T-cell (primary cell): ENCODE data around the gene NEURL4. TPM values are rescaled to one million over a fixed set of nuclear protein-coding genes. Genes with fewer than 3 reads are reported as not detected.

ENCODE experiments used
- ATAC-seq, 4 experiments: fragments of 200-7000 bp in 3 of 4; fragments of 150-1000 bp in 1 of 4; cut with Tn5 transposase; replicated peaks in 1 of 4; 1 replicate in 3 of 4; 2 replicates in 1 of 4; pipeline ENCODE4 v1.10.0; 2021; ENCODE audit warnings: moderate library complexity in 3 of 4, mild to moderate bottlenecking in 2 of 4, moderate number of reproducible peaks in 1 of 4
- CTCF ChIA-PET, 2 donors: fragments of 300-600 bp; sonication (Branson Sonifier 250); formaldehyde crosslinking; loops; one replicate each; lab custom pipeline; 2022; ENCODE audit warnings: antibody characterized with exemption in 2 of 2; lab: Charles Lee
- POLR2A ChIA-PET, 2 donors: fragments of 300-600 bp; sonication (Branson Sonifier 250); formaldehyde crosslinking; loops; one replicate each; lab custom pipeline; 2022; ENCODE audit warnings: antibody characterized with exemption in 2 of 2; lab: Charles Lee
- DNase-seq, 35 experiments: peaks; one replicate each; pipeline versions ENCODE4 v3.0.0 to v3.0.0-alpha.2; 2013 to 2023
- H3K27ac ChIP-seq: one replicate; pipeline ENCODE4 v1.5.1; 2013; ENCODE audit warnings: low read length
- H3K27me3 ChIP-seq, 2 experiments: replicated peaks in 1 of 2; 1 replicate in 1 of 2; 2 replicates in 1 of 2; pipeline versions ENCODE4 v1.6.1 to v1.7.0; 2013; ENCODE audit warnings: low read length in 1 of 2, mixed read lengths in 1 of 2; ENCODE audit not compliant: control insufficient read depth in 2 of 2, insufficient read depth in 2 of 2; ENCODE audit errors: extremely low read depth in 1 of 2
- H3K36me3 ChIP-seq, 2 donors: 1 replicate in 1 of 2; 2 replicates in 1 of 2; pipeline versions ENCODE4 v1.6.1 to v1.7.0; 2013; ENCODE audit warnings: low read length in 1 of 2; ENCODE audit not compliant: control insufficient read depth in 2 of 2, insufficient read depth in 1 of 2; ENCODE audit errors: extremely low read depth in 1 of 2
- H3K4me1 ChIP-seq, 2 experiments: 1 replicate in 1 of 2; 2 replicates in 1 of 2; pipeline versions ENCODE4 v1.6.1 to v1.7.0; 2013; ENCODE audit warnings: low read length in 2 of 2, mixed read lengths in 1 of 2; ENCODE audit not compliant: insufficient read depth in 2 of 2, control insufficient read depth in 1 of 2; ENCODE audit errors: extremely low read depth in 1 of 2
- H3K4me3 ChIP-seq, 2 donors: 1 replicate in 1 of 2; 2 replicates in 1 of 2; pipeline versions ENCODE4 v1.5.1 to v1.7.0; 2013; ENCODE audit warnings: mild to moderate bottlenecking in 2 of 2, low read length in 1 of 2, moderate library complexity in 1 of 2; ENCODE audit not compliant: control insufficient read depth in 1 of 2; ENCODE audit errors: extremely low read depth in 1 of 2
- H3K9me3 ChIP-seq: 2 replicates; pipeline ENCODE4 v1.7.0; 2013
- H3K27ac Mint-ChIP-seq, 2 donors: one replicate each; pipeline ENCODE4 v1.8.0; 2020 to 2021; ENCODE audit warnings: mild to moderate bottlenecking in 2 of 2, mixed read lengths in 2 of 2
- H3K27me3 Mint-ChIP-seq, 2 donors: one replicate each; pipeline ENCODE4 v1.8.0; 2021 to 2022; ENCODE audit warnings: mixed read lengths in 2 of 2
- H3K36me3 Mint-ChIP-seq: one replicate; pipeline ENCODE4 v1.8.0; 2021; ENCODE audit warnings: mixed read lengths
- H3K4me1 Mint-ChIP-seq, 3 donors: one replicate each; pipeline ENCODE4 v1.8.0; 2020 to 2022; ENCODE audit warnings: mixed read lengths in 3 of 3, mild to moderate bottlenecking in 1 of 3
- H3K4me3 Mint-ChIP-seq, 3 donors: one replicate each; pipeline ENCODE4 v1.8.0; 2020 to 2022; ENCODE audit warnings: mild to moderate bottlenecking in 3 of 3, mixed read lengths in 3 of 3, moderate library complexity in 3 of 3
- H3K9me3 Mint-ChIP-seq, 3 donors: one replicate each; pipeline ENCODE4 v1.8.0; 2020 to 2022; ENCODE audit warnings: mixed read lengths in 3 of 3
- WGBS: methylation state at CpG from one replicate; pipeline ENCODE4 v1.1.5; 2013; ENCODE audit warnings: missing lambda C conversion rate; ENCODE audit not compliant: insufficient coverage; 5-methylcytosine and 5-hydroxymethylcytosine counted together
- total RNA-seq, 35 experiments: library from RNA in 6 of 35; stranded (reverse) in 6 of 35; fragments of 120-200 nt in 1 of 35; gene quantifications; one replicate each; pipeline versions ENCODE4 v1.2.1 to v1.2.4 and lab custom pipeline; 2013 to 2026

Gene NEURL4
- total RNA-seq, 5 donors from 2014 or later (not counting 1 experiment from before 2014, with no cell fraction given) = 49.5 to 90.2 (median 80.0) TPM

- H3K9me3 ChIP-seq = no peaks in the 10 kb centered on the region
- H3K27me3 Mint-ChIP-seq = no peaks in the 10 kb centered on the region
- H3K36me3 Mint-ChIP-seq = peaks cover 33% of the 10 kb centered on the region
- H3K36me3 ChIP-seq = peaks cover 7 to 29% of the 10 kb centered on the region in 2 donors
- peaks cover 0 to 2% of the 10 kb centered on the region in 2 experiments for H3K27me3 ChIP-seq
- H3K9me3 Mint-ChIP-seq = no peaks in the 10 kb centered on the region
- H3K27ac ChIP-seq = peak within 1 kb of the TSS; percentile 98
- H3K4me3 Mint-ChIP-seq = peak within 1 kb of the TSS; percentile 80 to 96 (median 93)
- peak within 1 kb of the TSS; percentile 76 to 99 for H3K4me3 ChIP-seq
- CTCF ChIA-PET = no interaction called here
- POLR2A ChIA-PET = no interaction called here
- peaks cover 33 to 39% (median 37%) of the 10 kb centered on the region in 3 donors for H3K4me1 Mint-ChIP-seq
- peaks cover 13 to 48% of the 10 kb centered on the region in 2 experiments for H3K4me1 ChIP-seq
- peak within 1 kb of the TSS; percentile 98 to 99 for H3K27ac Mint-ChIP-seq
- under 1% methylated on average over 62 of the region's 64 CpGs for WGBS
- peak; percentile 99 to 100 (median 100) for DNase-seq
- peak; percentile 75 to 83 (median 80) for ATAC-seq
Measured at GRCh38 chr17:7306911-7307685, 22.0 kb downstream of the NEURL4 start, which contains the start of gene EIF5A. EIF5A (plus strand) TSS chr17:7307628; CDS start chr17:7309636, 2,008 bp downstream.

- ATAC-seq (no peak), DNase-seq (no peak)
- peaks cover 6% of the 10 kb centered on the region for H3K36me3 Mint-ChIP-seq
- POLR2A ChIA-PET = no interaction called here
- no peak overlapping the region for H3K4me3 ChIP-seq
- no peaks in the 10 kb centered on the region for H3K9me3 Mint-ChIP-seq
- H3K27me3 Mint-ChIP-seq = no peaks in the 10 kb centered on the region
- no peak overlapping the region for H3K27ac Mint-ChIP-seq
- CTCF ChIA-PET = interaction anchor here (0.6 to 1.1 kb wide), 5 partner anchors 11 to 297 kb away, joined by 3 to 4 read pairs (median 3); partner anchors contain the start of genes SLC2A4 (in 1 of the 2) and TMEM102 (in 1 of the 2)
- H3K4me3 Mint-ChIP-seq = no peak overlapping the region
- peaks cover 0 to under 1% of the 10 kb centered on the region in 2 donors for H3K36me3 ChIP-seq
- H3K27me3 ChIP-seq = peaks cover 0 to 2% of the 10 kb centered on the region in 2 experiments
- H3K27ac ChIP-seq = no peak overlapping the region
- H3K4me1 Mint-ChIP-seq = peaks cover 3 to 11% (median 10%) of the 10 kb centered on the region in 3 donors
- peaks cover 4 to 21% of the 10 kb centered on the region in 2 experiments for H3K4me1 ChIP-seq
- WGBS = 100% methylated on average over 1 of the region's 7 CpGs
- H3K9me3 ChIP-seq = no peaks in the 10 kb centered on the region
Measured at GRCh38 chr17:7304179-7304578, 25.0 kb downstream of the NEURL4 start.

GRCh38 chr17:7296189-7296861 lies 32.8 kb downstream of the NEURL4 start:
- Mint-ChIP-seq H3K36me3 (no peaks in the 10 kb centered on the region), H3K4me1 (peaks cover 19 to 25% (median 21%) of the 10 kb centered on the region in 3 donors), H3K27ac (peak overlapping the region in 1 of 2 donors; percentile 28), H3K4me3 (peak overlapping the region in 2 of 3 donors; percentile 51 to 89), H3K27me3 (peaks cover 0 to 27% of the 10 kb centered on the region in 2 donors), H3K9me3 (no peaks in the 10 kb centered on the region)
- Histone ChIP-seq H3K4me1 (peaks cover 0 to 32% of the 10 kb centered on the region in 2 experiments), H3K27me3 (peaks cover 6 to 54% of the 10 kb centered on the region in 2 experiments), H3K4me3 (no peak overlapping the region), H3K9me3 (no peaks in the 10 kb centered on the region), H3K27ac (no peak overlapping the region), H3K36me3 (no peaks in the 10 kb centered on the region)
- ATAC-seq (peak; percentile 24 to 44 (median 38)), DNase-seq (peak in 23 of 35 experiments; percentile 24 to 83 (median 46))
- WGBS = 8% methylated on average over 51 of the region's 51 CpGs
- ChIA-PET POLR2A (no interaction called here), CTCF (interaction anchor here (0.6 to 2.5 kb wide), 6 partner anchors 16 to 250 kb away, joined by 3 to 9 read pairs (median 4); no protein-coding TSS in a partner anchor)

GRCh38 chr17:7295230-7296180 lies 33.6 kb downstream of the NEURL4 start:
- peak overlapping the region; percentile 69 to 89 (median 70) for H3K4me3 Mint-ChIP-seq
- H3K9me3 Mint-ChIP-seq = no peaks in the 10 kb centered on the region
- H3K27ac Mint-ChIP-seq = peak overlapping the region in 1 of 2 donors; percentile 61
- Histone ChIP-seq H3K36me3 (no peaks in the 10 kb centered on the region), H3K27me3 (peaks cover 6 to 60% of the 10 kb centered on the region in 2 experiments), H3K4me3 (peak overlapping the region; percentile 38 to 41), H3K27ac (no peak overlapping the region), H3K9me3 (no peaks in the 10 kb centered on the region), H3K4me1 (peaks cover 0 to 32% of the 10 kb centered on the region in 2 experiments)
- ChIA-PET POLR2A (no interaction called here), CTCF (interaction anchor here in 1 of 2 donors (1.4 to 2.5 kb wide), 3 partner anchors 15 to 250 kb away, joined by 3 to 9 read pairs (median 4); no protein-coding TSS in a partner anchor)
- WGBS = 75% methylated on average over 23 of the region's 42 CpGs
- no peak for DNase-seq
- no peaks in the 10 kb centered on the region for H3K36me3 Mint-ChIP-seq
- peaks cover 0 to 32% of the 10 kb centered on the region in 2 donors for H3K27me3 Mint-ChIP-seq
- ATAC-seq = peak in 1 of 4 experiments; percentile 11
- peaks cover 19 to 25% (median 21%) of the 10 kb centered on the region in 3 donors for H3K4me1 Mint-ChIP-seq

GRCh38 chr17:7294614-7295153 lies 34.5 kb downstream of the NEURL4 start, which contains the start of gene YBX2:
YBX2 (minus strand) TSS chr17:7294639; CDS start chr17:7294500, 139 bp downstream.
- H3K9me3 ChIP-seq = no peaks in the 10 kb centered on the region
- DNase-seq (peak in 33 of 35 experiments; percentile 21 to 82 (median 53)), ATAC-seq (peak; percentile 69 to 82 (median 78))
- ChIA-PET CTCF (no interaction called here), POLR2A (no interaction called here)
- H3K27me3 ChIP-seq = peaks cover 6 to 67% of the 10 kb centered on the region in 2 experiments
- H3K27ac ChIP-seq = no peak within 1 kb of the TSS
- H3K4me3 ChIP-seq = peak within 1 kb of the TSS; percentile 38 to 41
- Mint-ChIP-seq H3K27ac (peak within 1 kb of the TSS in 1 of 2 donors; percentile 61), H3K27me3 (peaks cover 0 to 35% of the 10 kb centered on the region in 2 donors), H3K4me1 (peaks cover 19 to 25% (median 21%) of the 10 kb centered on the region in 3 donors), H3K4me3 (peak within 1 kb of the TSS; percentile 69 to 89 (median 70)), H3K36me3 (no peaks in the 10 kb centered on the region), H3K9me3 (no peaks in the 10 kb centered on the region)
- no peaks in the 10 kb centered on the region for H3K36me3 ChIP-seq
- WGBS = under 1% methylated on average over 48 of the region's 57 CpGs
- peaks cover 0 to 32% of the 10 kb centered on the region in 2 experiments for H3K4me1 ChIP-seq
